IMR-90 (cell line): ENCODE measurements around the gene ASH1L. TPM values are rescaled to one million over a fixed set of nuclear protein-coding genes. Genes with fewer than 3 reads are reported as not detected.
A peak's percentile ranks its signal among the peaks of the same experiment; 100 is the strongest.

Experiments used
- ATAC-seq: fragments of 200-7000 bp; cut with Tn5 transposase; 2 replicates; pipeline ENCODE4 v1.9.1; 2020; ENCODE audit warnings: low read depth, mild to moderate bottlenecking, moderate library complexity
- BruUV-seq: library from RNA; stranded (reverse); fragments of 400-500 nt; replicated peaks from 2 replicates; lab custom pipeline; 2021; lab: Mats Ljungman, UMichigan
- CTCF ChIA-PET: fragments of 300-600 bp; formaldehyde crosslinking; extraction: SDS; loops from one replicate; lab custom pipeline; 2021; ENCODE audit warnings: antibody characterized with exemption; lab: Yijun Ruan, JAX
- POLR2A ChIA-PET: fragments of 300-600 bp; sonication (Branson Sonifier 250); formaldehyde crosslinking; loops from one replicate; lab custom pipeline; 2022; ENCODE audit warnings: antibody characterized with exemption; ENCODE audit not compliant: unreplicated experiment; lab: Charles Lee
- DNase-seq: peaks from one replicate; pipeline ENCODE4 v3.0.0; 2013
- H2AFZ ChIP-seq: replicated peaks from 2 replicates; pipeline ENCODE3; 2013; ENCODE audit warnings: low read length, mild to moderate bottlenecking; ENCODE audit not compliant: poor library complexity
- H2AK5ac ChIP-seq: 2 replicates; pipeline ENCODE4 v1.6.1; 2013; ENCODE audit warnings: low read depth, low read length, inconsistent platforms
- H2AK9ac ChIP-seq: replicated peaks from 2 replicates; pipeline ENCODE3; 2013; ENCODE audit warnings: mild to moderate bottlenecking, low read depth, low read length, moderate library complexity; ENCODE audit not compliant: poor library complexity
- H2BK120ac ChIP-seq: 2 replicates; pipeline ENCODE4 v1.6.1; 2013; ENCODE audit warnings: low read depth, low read length, inconsistent platforms
- H2BK15ac ChIP-seq: 3 replicates; pipeline ENCODE4 v1.6.1; 2013; ENCODE audit warnings: low read depth, low read length, inconsistent platforms
- H2BK20ac ChIP-seq: 2 replicates; pipeline ENCODE4 v1.6.1; 2013; ENCODE audit warnings: low read depth, mild to moderate bottlenecking, inconsistent platforms, low read length, moderate library complexity
- H2BK5ac ChIP-seq: 2 replicates; pipeline ENCODE4 v1.6.1; 2013; ENCODE audit warnings: mild to moderate bottlenecking, low read depth, low read length, inconsistent platforms; ENCODE audit not compliant: poor library complexity, severe bottlenecking
- H3K14ac ChIP-seq: replicated peaks from 2 replicates; pipeline ENCODE4 v1.6.1; 2013; ENCODE audit warnings: low read depth, low read length, inconsistent platforms
- H3K18ac ChIP-seq: 2 replicates; pipeline ENCODE4 v1.6.1; 2013; ENCODE audit warnings: low read depth, low read length, control low read depth
- H3K23ac ChIP-seq: 2 replicates; pipeline ENCODE4 v1.6.1; 2013; ENCODE audit warnings: low read depth, low read length, inconsistent platforms
- H3K27ac ChIP-seq: 2 replicates; pipeline ENCODE4 v1.5.1; 2013; ENCODE audit warnings: mild to moderate bottlenecking, control low read depth, low read length; ENCODE audit not compliant: insufficient read depth
- H3K27me3 ChIP-seq: 2 replicates; pipeline ENCODE4 v1.6.1; 2013; ENCODE audit warnings: low read length; ENCODE audit not compliant: control insufficient read depth, insufficient read depth
- H3K36me3 ChIP-seq: 2 replicates; pipeline ENCODE4 v1.6.1; 2013; ENCODE audit warnings: low read length, mixed read lengths; ENCODE audit not compliant: control insufficient read depth, insufficient read depth
- H3K4ac ChIP-seq: 2 replicates; pipeline ENCODE4 v1.6.1; 2013; ENCODE audit warnings: low read depth, low read length, inconsistent platforms
- H3K4me1 ChIP-seq: 2 replicates; pipeline ENCODE4 v1.6.1; 2013; ENCODE audit warnings: low read length, mixed read lengths; ENCODE audit not compliant: control insufficient read depth, insufficient read depth
- H3K4me2 ChIP-seq: 2 replicates; pipeline ENCODE4 v1.6.1; 2013; ENCODE audit warnings: low read depth, mild to moderate bottlenecking, control low read depth, low read length, moderate library complexity
- H3K4me3 ChIP-seq: 2 replicates; pipeline ENCODE4 v1.5.1; 2013; ENCODE audit warnings: low read depth, mild to moderate bottlenecking, control low read depth, low read length, moderate library complexity; ENCODE audit not compliant: insufficient read depth
- H3K56ac ChIP-seq: 2 replicates; pipeline ENCODE4 v1.6.1; 2013; ENCODE audit warnings: low read length, inconsistent platforms; ENCODE audit not compliant: insufficient read depth; ENCODE audit errors: extremely low read depth
- H3K79me1 ChIP-seq, 2 experiments: 2 replicates each; pipeline ENCODE4 v1.6.1; 2013; ENCODE audit warnings: low read length in 2 of 2, inconsistent platforms in 1 of 2, low read depth in 1 of 2
- H3K9ac ChIP-seq: 2 replicates; pipeline ENCODE4 v1.6.1; 2013; ENCODE audit warnings: low read depth, low read length, control low read depth
- H3K9me1 ChIP-seq: 2 replicates; pipeline ENCODE4 v1.6.1; 2013; ENCODE audit warnings: low read length, inconsistent platforms; ENCODE audit not compliant: insufficient read depth
- H3K9me3 ChIP-seq: 2 replicates; pipeline ENCODE4 v1.6.1; 2013; ENCODE audit warnings: low read length; ENCODE audit not compliant: control insufficient read depth, insufficient read depth
- H4K20me1 ChIP-seq: 2 replicates; pipeline ENCODE4 v1.6.1; 2013; ENCODE audit warnings: low read length, inconsistent platforms; ENCODE audit not compliant: insufficient read depth
- H4K5ac ChIP-seq: 2 replicates; pipeline ENCODE4 v1.6.1; 2013; ENCODE audit warnings: mild to moderate bottlenecking, low read depth, low read length, control low read depth
- H4K8ac ChIP-seq, 2 experiments: 2 replicates each; pipeline ENCODE4 v1.6.1; 2013; ENCODE audit warnings: low read depth in 2 of 2, low read length in 2 of 2, control low read depth in 1 of 2, inconsistent platforms in 1 of 2
- H4K91ac ChIP-seq: 2 replicates; pipeline ENCODE4 v1.6.1; 2013; ENCODE audit warnings: low read depth, low read length, inconsistent platforms; ENCODE audit not compliant: insufficient read depth
- BHLHE40 ChIP-seq: fragments of 150-350 bp; IDR thresholded peaks from 2 replicates; pipeline ENCODE4 v1.6.1; 2016; ENCODE audit warnings: mild to moderate bottlenecking, low read depth, low read length
- CEBPB ChIP-seq: IDR thresholded peaks from 2 replicates; pipeline ENCODE4 v1.6.1; 2012; ENCODE audit warnings: low read depth, low read length, improper control_type of control experiment
- CHD1 ChIP-seq: IDR thresholded peaks from 2 replicates; pipeline ENCODE4 v1.6.1; 2012; ENCODE audit warnings: low read depth, low read length, improper control_type of control experiment
- FOS ChIP-seq: fragments of 150-350 bp; IDR thresholded peaks from 2 replicates; pipeline ENCODE4 v1.6.1; 2016; ENCODE audit warnings: low read depth, low read length
- MAFK ChIP-seq: IDR thresholded peaks from 2 replicates; pipeline ENCODE4 v1.6.1; 2012; ENCODE audit warnings: low read depth, low read length, improper control_type of control experiment
- MAZ ChIP-seq: IDR thresholded peaks from 2 replicates; pipeline ENCODE4 v1.6.1; 2012; ENCODE audit warnings: low read depth, mild to moderate bottlenecking, low read length, improper control_type of control experiment, moderate library complexity, borderline replicate concordance
- MXI1 ChIP-seq: IDR thresholded peaks from 2 replicates; pipeline ENCODE4 v1.6.1; 2012; ENCODE audit warnings: low read depth, mild to moderate bottlenecking, low read length, moderate library complexity, borderline replicate concordance
- NFE2L2 ChIP-seq: fragments of 150-350 bp; IDR thresholded peaks from 2 replicates; pipeline ENCODE4 v1.6.1; 2016; ENCODE audit warnings: low read depth, mild to moderate bottlenecking, low read length
- POLR2A ChIP-seq: IDR thresholded peaks from 2 replicates; pipeline ENCODE4 v1.6.1; 2012; ENCODE audit warnings: mild to moderate bottlenecking, low read depth, low read length
- RAD21 ChIP-seq: IDR thresholded peaks from 2 replicates; pipeline ENCODE4 v1.6.1; 2012; ENCODE audit warnings: low read length, improper control_type of control experiment
- RCOR1 ChIP-seq: IDR thresholded peaks from 2 replicates; pipeline ENCODE4 v1.6.1; 2012; ENCODE audit warnings: mild to moderate bottlenecking, low read length, improper control_type of control experiment; ENCODE audit not compliant: insufficient replicate concordance
- RFX5 ChIP-seq: IDR thresholded peaks from 2 replicates; pipeline ENCODE4 v1.8.0; 2012; ENCODE audit warnings: low read depth, mild to moderate bottlenecking, low read length, moderate library complexity
- SMC3 ChIP-seq: fragments of 150-350 bp; IDR thresholded peaks from 2 replicates; pipeline ENCODE4 v1.6.1; 2016; ENCODE audit warnings: low read depth, mild to moderate bottlenecking, antibody characterized with exemption, low read length, moderate library complexity
- WGBS, 2 experiments: methylation state at CpG; one replicate each; pipeline versions ENCODE4 v1.1.5 to v1.1.7; 2013; ENCODE audit warnings: missing lambda C conversion rate in 2 of 2; ENCODE audit not compliant: insufficient read length in 1 of 2; ENCODE audit errors: extremely low coverage in 2 of 2; 5-methylcytosine and 5-hydroxymethylcytosine counted together
- dilution Hi-C: fragments of 300-500 bp; cut with HindIII; formaldehyde crosslinking; loops from one replicate; pipeline ENCODE4 v1.14.3; 2018; ENCODE audit warnings: low sequenced_read_pairs; ENCODE audit not compliant: unreplicated experiment
- in situ Hi-C: fragments of 300-500 bp; cut with MboI; formaldehyde crosslinking; loops from 3 replicates; pipeline ENCODE4 v1.14.3; 2019; ENCODE audit warnings: low sequenced_read_pairs, inconsistent platforms, mixed read lengths
- intact Hi-C: fragments of 100-400 bp; cut with micrococcal nuclease; formaldehyde crosslinking; loops from 2 replicates; pipeline ENCODE4 v1.10.0; 2022
- polyA plus RNA-seq, 3 experiments: library from polyadenylated mRNA; depleted of rRNA; stranded (reverse); fragments of >200 nt; gene quantifications; 2 replicates each; pipeline ENCODE4 v1.2.3, GENCODE V29; 2012; ENCODE audit warnings: low replicate concordance in 1 of 3
- total RNA-seq: library from RNA; depleted of rRNA; stranded (reverse); fragments of >200 nt; gene quantifications from 2 replicates; pipeline ENCODE4 v1.2.3, GENCODE V29; 2012
- TF ChIP-seq, protein P1 (sequence below): fragments of 150-350 bp; IDR thresholded peaks from 2 replicates; pipeline ENCODE4 v1.6.1; 2016; ENCODE audit warnings: low read depth, mild to moderate bottlenecking, low read length, moderate library complexity, borderline replicate concordance
- TF ChIP-seq, protein P2 (sequence below): conservative IDR thresholded peaks from 2 replicates; pipeline ENCODE4 v1.5.1; 2012; ENCODE audit warnings: mild to moderate bottlenecking, low read depth, low read length, improper control_type of control experiment
- TF ChIP-seq, protein P3 (sequence below): fragments of 150-350 bp; IDR thresholded peaks from 2 replicates; pipeline ENCODE4 v1.6.1; 2017; ENCODE audit warnings: mild to moderate bottlenecking, antibody characterized with exemption, low read length, low read depth

ASH1L gene
- total and polyA plus RNA-seq, 2 of the 4 experiments (the other 2 are of a cell fraction) = 13.7 to 18.5 TPM

DNA sequence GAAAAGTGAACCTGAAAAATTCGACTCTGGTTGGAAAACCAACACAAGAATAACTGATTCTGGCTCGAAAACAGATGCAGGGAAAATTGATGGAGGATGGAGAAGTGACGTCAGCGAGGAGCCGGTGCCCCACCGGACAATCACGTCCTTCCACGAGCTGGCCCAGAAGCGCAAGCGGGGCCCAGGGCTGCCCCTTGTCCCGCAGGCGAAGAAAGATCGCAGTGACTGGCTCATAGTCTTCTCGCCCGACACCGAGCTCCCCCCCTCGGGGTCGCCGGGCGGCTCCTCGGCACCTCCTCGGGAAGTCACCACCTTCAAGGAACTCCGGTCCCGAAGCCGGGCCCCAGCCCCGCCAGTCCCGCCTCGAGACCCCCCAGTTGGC lies 240.0 kb downstream of the ASH1L start:
- peak overlapping the region; percentile 73 for H3K9ac ChIP-seq
- whole genome bisulfite sequencing, 2 experiments = 0% methylated on average over 16 of the region's 28 CpGs; no CpG with 5 or more reads in 1 of the 2 experiments
- BruUV-seq = no TSS peak

More for the DNA sequence above, 240.0 kb downstream of the ASH1L start:
- ChIA-PET POLR2A (no interaction called here), CTCF (interaction anchor here (1.2 kb wide), 1 partner anchor 72 kb away, joined by 6 read pairs; no protein-coding TSS in a partner anchor)
- Histone ChIP-seq H3K56ac (no peak overlapping the region), H3K27me3 (no peaks in the 10 kb centered on the region), H3K9me3 (no peaks in the 10 kb centered on the region), H3K4me1 (peaks cover 18% of the 10 kb centered on the region; the same call in 1 of the 2 replicates), H2AFZ (peak overlapping the region; percentile 88), H3K14ac (0 out of 2 replicates have a peak overlapping the region, but pooled peaks have one; percentile 69), H2BK5ac (peak overlapping the region; percentile 47), H3K4ac (no peak overlapping the region; the same call in 1 of the 2 replicates), H3K36me3 (peaks cover 20% of the 10 kb centered on the region), H2AK5ac (no peak overlapping the region), H3K4me2 (peak overlapping the region; percentile 91), H4K20me1 (peaks cover 20% of the 10 kb centered on the region), H3K9me1 (peaks cover 16% of the 10 kb centered on the region; the same call in 1 of the 2 replicates), H3K4me3 (peak overlapping the region; percentile 58), H4K91ac (no peak overlapping the region), H3K23ac (peak overlapping the region; percentile 89), H3K18ac (no peak overlapping the region), H2BK120ac (no peak overlapping the region), H4K5ac (peak overlapping the region; percentile 47), H2BK15ac (no peak overlapping the region), H2BK20ac (no peak overlapping the region), H3K79me1 (peaks cover 9 to 60% of the 10 kb centered on the region in 2 experiments), H3K27ac (peak overlapping the region; percentile 63), H2AK9ac (peak overlapping the region; percentile 43), H4K8ac (peak overlapping the region; percentile 29 to 54; a peak in 2 of 4 replicates)
- TF ChIP-seq, protein P1, sequence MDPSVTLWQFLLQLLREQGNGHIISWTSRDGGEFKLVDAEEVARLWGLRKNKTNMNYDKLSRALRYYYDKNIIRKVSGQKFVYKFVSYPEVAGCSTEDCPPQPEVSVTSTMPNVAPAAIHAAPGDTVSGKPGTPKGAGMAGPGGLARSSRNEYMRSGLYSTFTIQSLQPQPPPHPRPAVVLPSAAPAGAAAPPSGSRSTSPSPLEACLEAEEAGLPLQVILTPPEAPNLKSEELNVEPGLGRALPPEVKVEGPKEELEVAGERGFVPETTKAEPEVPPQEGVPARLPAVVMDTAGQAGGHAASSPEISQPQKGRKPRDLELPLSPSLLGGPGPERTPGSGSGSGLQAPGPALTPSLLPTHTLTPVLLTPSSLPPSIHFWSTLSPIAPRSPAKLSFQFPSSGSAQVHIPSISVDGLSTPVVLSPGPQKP = no peak
- no peak for TF ChIP-seq FOS
- no peak for TF ChIP-seq MAFK
- TF ChIP-seq MXI1 = no peak
- TF ChIP-seq RAD21 = no peak
- no peak for TF ChIP-seq POLR2A
- TF ChIP-seq, protein P2, sequence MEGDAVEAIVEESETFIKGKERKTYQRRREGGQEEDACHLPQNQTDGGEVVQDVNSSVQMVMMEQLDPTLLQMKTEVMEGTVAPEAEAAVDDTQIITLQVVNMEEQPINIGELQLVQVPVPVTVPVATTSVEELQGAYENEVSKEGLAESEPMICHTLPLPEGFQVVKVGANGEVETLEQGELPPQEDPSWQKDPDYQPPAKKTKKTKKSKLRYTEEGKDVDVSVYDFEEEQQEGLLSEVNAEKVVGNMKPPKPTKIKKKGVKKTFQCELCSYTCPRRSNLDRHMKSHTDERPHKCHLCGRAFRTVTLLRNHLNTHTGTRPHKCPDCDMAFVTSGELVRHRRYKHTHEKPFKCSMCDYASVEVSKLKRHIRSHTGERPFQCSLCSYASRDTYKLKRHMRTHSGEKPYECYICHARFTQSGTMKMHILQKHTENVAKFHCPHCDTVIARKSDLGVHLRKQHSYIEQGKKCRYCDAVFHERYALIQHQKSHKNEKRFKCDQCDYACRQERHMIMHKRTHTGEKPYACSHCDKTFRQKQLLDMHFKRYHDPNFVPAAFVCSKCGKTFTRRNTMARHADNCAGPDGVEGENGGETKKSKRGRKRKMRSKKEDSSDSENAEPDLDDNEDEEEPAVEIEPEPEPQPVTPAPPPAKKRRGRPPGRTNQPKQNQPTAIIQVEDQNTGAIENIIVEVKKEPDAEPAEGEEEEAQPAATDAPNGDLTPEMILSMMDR = no peak
- no peak for TF ChIP-seq CHD1
- no peak for TF ChIP-seq SMC3
- no peak for TF ChIP-seq NFE2L2
- TF ChIP-seq RFX5 = no peak
- no peak for TF ChIP-seq RCOR1
- no peak for TF ChIP-seq CEBPB
- TF ChIP-seq MAZ = no peak
- TF ChIP-seq, protein P3, sequence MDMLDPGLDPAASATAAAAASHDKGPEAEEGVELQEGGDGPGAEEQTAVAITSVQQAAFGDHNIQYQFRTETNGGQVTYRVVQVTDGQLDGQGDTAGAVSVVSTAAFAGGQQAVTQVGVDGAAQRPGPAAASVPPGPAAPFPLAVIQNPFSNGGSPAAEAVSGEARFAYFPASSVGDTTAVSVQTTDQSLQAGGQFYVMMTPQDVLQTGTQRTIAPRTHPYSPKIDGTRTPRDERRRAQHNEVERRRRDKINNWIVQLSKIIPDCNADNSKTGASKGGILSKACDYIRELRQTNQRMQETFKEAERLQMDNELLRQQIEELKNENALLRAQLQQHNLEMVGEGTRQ = no peak
- TF ChIP-seq BHLHE40 = no peak
- dilution Hi-C loops (no loop called here), intact Hi-C loops (loop anchor here (2.0 to 10.0 kb wide), 4 partner anchors 50 to 325 kb away; partner anchors contain the start of genes CLK2, MTX1 and THBS3), in situ Hi-C loops (no loop called here)
- DNase-seq (peak; percentile 39), ATAC-seq (no peak)
